PFSK-1 (cell line): ENCODE results near the gene WDR33.

Experiments used
- FOXP2 ChIP-seq: optimal IDR thresholded peaks from 2 replicates; pipeline ENCODE3; 2011; ENCODE audit warnings: borderline replicate concordance, control low read depth, inconsistent platforms; ENCODE audit not compliant: insufficient read depth; ENCODE audit errors: extremely low read length, extremely low read depth
- POLR2AphosphoS5 ChIP-seq: IDR thresholded peaks from 2 replicates; pipeline ENCODE4 v1.6.1; 2012; ENCODE audit warnings: low read depth, mild to moderate bottlenecking, control low read depth, low read length, moderate library complexity
- REST ChIP-seq, 2 experiments: IDR thresholded peaks; 2 replicates each; pipeline versions ENCODE4 v1.6.1 to v1.8.0; 2011 to 2012; ENCODE audit warnings: low read depth in 2 of 2, low read length in 2 of 2, control low read depth in 1 of 2, inconsistent platforms in 1 of 2, mild to moderate bottlenecking in 1 of 2, moderate library complexity in 1 of 2; ENCODE audit not compliant: insufficient read depth in 1 of 2
- SIN3A ChIP-seq: IDR thresholded peaks from 2 replicates; pipeline ENCODE4 v1.6.1; 2012; ENCODE audit warnings: mild to moderate bottlenecking, low read length, moderate library complexity, borderline replicate concordance; ENCODE audit not compliant: insufficient read depth
- TAF1 ChIP-seq: IDR thresholded peaks from 2 replicates; pipeline ENCODE4 v1.6.1; 2012; ENCODE audit warnings: low read length, control low read depth, borderline replicate concordance; ENCODE audit not compliant: insufficient read depth

The WDR33 gene

GRCh38 chr2:127659408-127660290, 151.3 kb downstream of the WDR33 start:
- TF ChIP-seq TAF1 (no peak), SIN3A (no peak), REST (IDR thresholded peaks at IDR 0.05; ENCODE audit: insufficient read depth in 1 of 2, low read depth in 2 of 2, low read length in 2 of 2) (no peak), FOXP2 (no peak), POLR2AphosphoS5 (no peak)

GRCh38 chr2:127658641-127659407, 152.1 kb downstream of the WDR33 start:
- TF ChIP-seq TAF1 (no peak), REST (IDR thresholded peaks at IDR 0.05; ENCODE audit: insufficient read depth in 1 of 2, low read depth in 2 of 2, low read length in 2 of 2) (no peak), SIN3A (no peak), POLR2AphosphoS5 (no peak), FOXP2 (no peak)

GRCh38 chr2:127658146-127658545, 152.8 kb downstream of the WDR33 start:
- no peak for TF ChIP-seq FOXP2
- no peak for TF ChIP-seq SIN3A
- no peak for TF ChIP-seq REST (IDR thresholded peaks at IDR 0.05; ENCODE audit: insufficient read depth in 1 of 2, low read depth in 2 of 2, low read length in 2 of 2)
- no peak for TF ChIP-seq TAF1
- TF ChIP-seq POLR2AphosphoS5 = no peak

- TF ChIP-seq TAF1 (no peak), SIN3A (no peak), REST (IDR thresholded peaks at IDR 0.05; ENCODE audit: insufficient read depth in 1 of 2, low read depth in 2 of 2, low read length in 2 of 2) (no peak), POLR2AphosphoS5 (no peak), FOXP2 (no peak)
Observed at GRCh38 chr2:127657232-127657595, 153.8 kb downstream of the WDR33 start.
